GM18907 (cell line): ENCODE results near the gene AFDN.

Experiments
- ATAC-seq: cut with Tn5 transposase; IDR thresholded peaks from one replicate; pipeline ENCODE4 v1.9.1; 2021; ENCODE audit warnings: mild to moderate bottlenecking, moderate library complexity; ENCODE audit not compliant: unreplicated experiment

The AFDN gene

DNA sequence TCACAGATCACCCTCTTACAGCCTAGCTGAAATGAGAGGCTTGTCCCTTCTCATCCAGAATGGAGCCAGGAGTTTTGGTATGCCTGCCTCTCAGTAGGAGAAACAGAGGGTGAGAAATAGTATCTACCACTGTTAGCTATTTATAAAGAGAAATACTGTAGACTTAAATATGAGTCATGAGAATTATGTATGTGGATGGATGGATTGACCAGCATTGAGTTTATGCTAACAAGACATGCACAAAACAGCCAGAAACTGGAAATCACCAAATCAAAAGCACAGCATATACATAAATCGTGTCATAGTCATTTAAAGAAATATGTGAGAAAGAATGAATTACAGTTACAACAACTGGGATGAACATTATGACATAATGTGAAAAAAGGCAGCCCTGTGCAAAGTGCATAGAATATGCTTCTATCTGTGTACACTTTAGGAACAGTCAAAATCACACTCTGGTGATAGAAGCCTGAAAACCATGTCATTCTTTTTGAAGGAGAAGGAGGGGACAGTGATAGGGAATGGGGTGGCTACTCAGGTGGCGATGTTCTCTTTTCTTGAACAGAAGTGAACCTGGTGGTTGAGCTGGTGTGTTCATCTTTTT lies 90.9 kb downstream of the AFDN start:
- no peak for ATAC-seq

DNA sequence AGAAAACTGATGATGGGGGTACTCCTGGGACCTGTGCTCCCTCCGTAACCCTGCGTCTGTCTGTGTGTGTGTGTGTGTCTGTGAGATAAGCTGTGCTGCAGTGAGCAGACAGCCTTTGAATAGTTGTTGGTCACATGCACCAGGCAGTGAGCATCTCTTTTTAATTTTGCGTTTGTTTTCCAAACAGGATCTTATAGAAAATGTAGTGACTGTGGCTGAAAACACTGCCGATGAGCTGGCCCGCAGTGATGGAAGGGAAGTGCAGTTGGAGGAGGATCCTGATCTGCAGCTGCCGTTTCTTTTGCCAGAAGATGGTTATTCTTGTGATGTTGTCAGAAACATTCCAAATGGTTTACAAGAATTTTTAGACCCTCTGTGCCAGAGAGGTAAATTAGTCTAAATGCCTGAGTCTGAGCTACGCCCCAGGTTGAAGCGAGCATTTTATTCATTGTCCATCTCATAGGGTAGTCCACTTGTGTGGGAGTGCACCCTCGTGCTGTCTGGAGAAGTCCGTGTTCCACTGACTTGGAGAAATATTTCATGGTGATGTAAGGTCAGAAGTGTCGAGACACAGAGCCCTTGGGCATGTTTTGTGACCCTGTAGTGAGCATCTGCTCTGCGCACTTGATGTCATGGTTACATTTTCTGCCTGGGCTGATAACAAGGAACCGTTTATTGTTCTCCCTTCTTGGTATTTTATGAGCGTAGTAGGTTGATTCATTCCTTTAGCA lies 92.0 kb downstream of the AFDN start:
- ATAC-seq, result no peak

DNA sequence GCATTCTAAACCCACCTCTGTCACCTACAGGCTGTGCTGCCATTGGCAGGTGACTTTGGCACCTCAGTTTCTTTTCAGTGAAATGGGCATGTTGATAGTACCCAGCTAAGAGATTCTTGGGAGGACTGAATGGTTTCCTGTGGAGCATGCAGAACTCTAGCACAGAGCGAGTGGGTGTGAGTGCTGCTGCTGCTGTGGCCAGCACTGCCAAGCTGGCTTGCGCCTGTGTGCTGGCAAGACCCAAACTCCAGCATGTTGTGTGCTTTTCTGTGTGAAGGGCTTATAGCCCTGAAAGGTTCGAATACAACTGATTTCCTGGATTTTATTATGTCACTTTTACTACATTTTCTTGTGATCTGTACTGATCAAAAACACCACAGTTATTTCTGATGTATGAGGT lies 92.6 kb downstream of the AFDN start:
- ATAC-seq, result no peak

DNA sequence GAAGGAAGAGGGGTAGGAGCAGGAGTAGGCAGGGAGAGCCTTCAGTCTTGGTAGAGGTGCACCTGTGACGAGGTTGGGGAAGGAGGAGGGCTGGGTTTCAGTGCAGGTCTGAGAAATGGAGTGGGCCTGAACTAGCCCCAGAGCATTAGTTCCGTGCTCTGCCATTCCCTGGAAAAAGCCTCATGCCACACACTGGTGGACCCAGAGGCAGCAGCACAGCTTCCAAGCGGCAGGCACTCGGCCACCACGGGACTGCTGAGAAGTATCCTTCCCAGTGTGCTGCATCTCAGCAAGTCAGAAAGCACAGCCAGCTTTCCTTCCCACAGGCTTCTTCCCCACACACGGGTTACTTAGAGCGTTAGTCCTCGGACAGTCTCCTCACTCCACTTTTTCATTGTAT lies 93.5 kb downstream of the AFDN start:
- no peak for ATAC-seq

DNA sequence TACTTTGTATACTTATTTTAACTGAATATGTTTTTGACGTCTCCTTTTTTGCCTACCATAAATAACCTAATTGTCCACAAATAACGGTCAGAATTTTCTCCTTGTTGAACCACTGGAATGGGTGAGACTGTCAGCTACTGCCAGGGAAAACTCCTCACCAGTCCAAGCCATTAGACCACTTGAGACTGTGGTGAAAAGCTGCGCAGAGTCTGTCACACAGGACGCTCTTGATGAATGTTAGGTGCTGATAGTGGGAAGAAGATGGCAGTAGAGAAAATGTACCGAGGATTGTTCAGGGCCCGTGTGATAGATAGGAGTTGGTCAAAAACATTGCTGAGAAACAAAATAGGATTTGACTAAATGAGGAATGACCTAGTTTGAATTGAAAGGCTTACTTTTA lies 95.1 kb downstream of the AFDN start:
- no peak for ATAC-seq

DNA sequence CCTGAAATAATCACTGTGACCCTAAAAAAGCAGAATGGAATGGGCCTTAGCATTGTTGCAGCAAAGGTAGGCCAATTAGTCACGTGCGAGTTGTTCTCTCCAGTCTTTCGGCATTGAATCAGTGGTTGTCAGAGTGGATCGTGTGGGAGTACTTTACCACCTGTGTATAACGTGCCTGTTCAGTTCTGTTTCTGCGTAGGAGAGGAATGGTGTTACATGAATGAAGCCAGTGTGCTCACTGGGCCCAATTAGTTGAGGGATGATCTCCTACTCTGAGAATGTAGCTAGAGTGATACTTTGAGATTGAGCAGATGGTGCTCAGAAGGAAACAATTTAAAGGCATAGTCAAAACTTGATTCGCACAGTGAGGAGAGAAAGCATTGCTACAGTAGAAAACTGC lies 98.3 kb downstream of the AFDN start:
- ATAC-seq, result no peak

DNA sequence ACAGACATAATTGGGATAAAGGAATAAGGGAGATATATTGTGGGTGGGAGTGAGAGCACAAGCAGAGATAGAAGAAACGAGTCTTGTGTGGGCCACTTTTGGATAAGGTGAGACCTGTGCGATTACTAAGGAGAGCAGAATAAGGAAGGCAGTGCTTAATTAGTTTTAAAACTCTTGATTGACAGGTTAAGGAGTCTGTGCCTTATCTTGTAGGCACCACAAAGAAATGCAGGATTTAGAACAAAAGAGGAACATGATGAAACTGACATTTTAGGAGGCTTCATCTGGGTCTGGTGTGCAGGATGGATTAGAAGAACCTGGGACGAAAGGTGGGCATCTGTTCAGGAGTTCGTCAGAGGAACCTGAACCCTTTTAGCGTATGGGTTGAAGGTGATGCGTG lies 100.5 kb downstream of the AFDN start:
- no peak for ATAC-seq

DNA sequence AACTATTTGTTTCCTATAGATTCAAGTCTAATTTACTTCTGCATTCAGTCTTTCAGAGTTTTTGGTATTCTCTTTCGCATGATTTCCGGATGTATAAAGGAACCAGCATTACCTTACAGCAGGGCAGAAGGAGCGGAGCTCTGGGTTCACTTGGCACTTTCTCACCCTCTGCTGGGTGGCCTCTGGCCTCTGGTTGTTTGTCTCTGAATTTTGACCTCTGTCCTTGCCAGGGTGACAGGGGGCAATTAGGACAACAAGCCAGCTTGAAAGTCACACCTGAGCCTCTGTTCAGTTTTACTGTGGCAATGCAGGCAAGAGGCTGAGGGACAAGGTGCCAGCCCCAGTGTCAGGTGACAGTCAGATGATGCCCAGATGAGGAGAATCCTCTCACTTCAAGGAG lies 101.4 kb downstream of the AFDN start:
- no peak for ATAC-seq

DNA sequence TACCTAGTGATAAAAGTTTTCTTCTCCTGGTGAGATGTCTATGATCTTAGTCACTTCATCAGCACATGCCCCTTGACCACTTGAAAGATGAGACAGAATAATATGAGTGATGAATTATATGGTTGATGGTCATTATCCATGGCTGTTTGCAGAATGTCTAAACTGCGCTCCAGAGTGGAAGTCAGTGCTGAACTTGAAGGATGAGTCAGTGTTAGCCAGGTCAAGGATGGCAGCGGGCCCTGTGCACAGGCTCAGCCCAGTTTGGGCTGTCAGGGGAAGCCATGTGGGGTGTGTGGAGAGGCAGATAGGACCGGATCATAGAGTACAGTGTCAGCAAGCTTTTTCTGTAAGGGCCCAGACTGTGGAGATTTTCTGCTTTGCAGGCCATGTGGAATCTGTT lies 103.6 kb downstream of the AFDN start:
- ATAC-seq, result no peak

DNA sequence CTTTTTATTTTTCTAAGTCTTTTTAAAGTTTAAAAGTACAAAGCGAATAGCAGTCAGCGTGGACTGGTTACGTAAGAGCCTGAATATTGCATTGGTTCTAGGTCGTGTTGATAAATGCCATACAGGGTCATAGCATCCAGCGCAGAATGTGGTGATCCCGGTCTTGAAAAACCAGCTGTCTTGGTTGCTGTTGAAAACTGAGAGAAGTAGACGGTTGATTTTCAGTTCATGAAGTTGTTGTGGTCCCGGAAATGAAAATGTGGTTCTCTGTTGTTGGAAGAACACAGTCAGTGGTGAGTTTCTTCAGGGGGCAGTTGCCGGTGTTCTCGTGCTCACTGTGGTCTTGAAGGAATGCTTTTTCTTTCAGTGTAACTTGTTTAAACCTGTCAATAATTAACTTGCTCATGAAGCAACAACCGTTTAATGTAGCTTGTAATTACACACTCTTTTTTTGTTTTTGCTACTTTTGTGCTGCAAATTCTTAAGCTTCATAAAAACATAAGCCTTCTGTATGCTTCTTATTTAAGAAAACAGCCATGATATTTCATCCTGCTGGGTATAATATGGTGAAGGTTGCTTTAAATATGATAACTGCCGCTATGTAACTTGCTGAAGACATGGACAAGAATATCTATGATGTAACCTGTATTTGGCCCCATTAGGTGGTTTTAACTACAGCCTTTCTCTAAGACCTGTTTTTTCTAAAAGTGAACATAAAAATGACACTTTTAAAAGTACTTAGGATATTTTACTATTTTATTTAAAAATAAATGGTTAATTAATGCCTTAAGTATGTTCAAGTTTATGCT lies 106.0 kb downstream of the AFDN start:
- ATAC-seq, result no peak

DNA sequence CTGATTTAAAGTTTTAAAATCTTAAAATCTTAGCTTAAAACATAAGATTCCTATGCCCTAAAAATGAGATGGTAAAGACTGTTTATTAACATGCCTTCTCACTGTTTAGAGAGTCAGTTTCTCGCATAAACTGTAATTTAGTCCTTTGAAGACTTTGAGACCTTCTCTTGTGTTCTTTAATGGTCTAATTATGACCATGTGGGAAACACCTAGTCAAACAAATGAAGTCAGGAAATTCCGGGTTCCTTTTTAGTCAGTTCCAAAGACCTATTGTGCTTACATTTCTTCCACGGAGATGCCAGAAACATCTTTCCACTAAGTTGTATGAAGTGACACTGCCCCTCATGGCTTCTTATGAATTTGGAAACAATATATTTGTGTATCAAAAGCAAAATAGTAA lies 106.6 kb downstream of the AFDN start:
- ATAC-seq, result no peak

DNA sequence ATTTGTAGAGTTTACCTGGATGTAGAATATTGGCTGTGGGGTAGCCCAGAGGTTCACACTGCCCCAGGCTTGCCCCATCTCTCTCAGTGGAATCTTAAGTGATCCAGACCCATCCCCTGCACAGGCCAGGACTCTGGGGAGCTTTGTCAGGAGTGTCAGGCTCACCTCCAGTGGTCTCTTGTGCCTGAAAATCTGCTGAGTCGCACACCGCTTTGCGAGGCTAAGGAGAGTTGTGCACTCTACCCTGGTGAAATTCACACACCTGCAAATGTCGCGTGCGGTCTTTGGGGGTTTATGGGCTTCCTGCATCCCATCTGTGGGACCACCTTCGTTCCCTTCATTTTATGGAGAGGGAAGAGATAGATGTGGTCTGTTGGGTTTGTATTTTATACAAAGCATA lies 107.1 kb downstream of the AFDN start:
- ATAC-seq, result no peak

DNA sequence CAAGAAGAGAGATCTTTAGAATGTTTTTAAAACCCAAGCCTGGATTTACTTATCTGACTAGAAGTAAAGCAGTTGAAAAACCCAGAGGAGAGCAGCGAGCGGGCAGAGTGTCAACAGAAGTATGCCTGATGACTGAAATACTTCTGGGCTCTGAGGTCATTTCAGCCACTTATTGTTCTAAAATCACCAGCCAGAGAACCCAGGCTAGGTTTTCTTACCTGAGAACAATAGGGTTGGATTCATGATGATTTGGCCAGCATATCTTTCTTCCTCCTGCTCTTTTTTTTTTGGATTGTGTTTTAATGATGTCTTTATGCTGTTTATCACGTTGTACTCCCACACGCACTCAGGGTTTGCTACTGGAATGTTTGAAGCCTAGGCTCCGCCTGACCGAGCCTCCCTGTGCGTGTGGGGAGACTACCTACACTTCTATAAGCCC lies 107.7 kb downstream of the AFDN start:
- no peak for ATAC-seq

DNA sequence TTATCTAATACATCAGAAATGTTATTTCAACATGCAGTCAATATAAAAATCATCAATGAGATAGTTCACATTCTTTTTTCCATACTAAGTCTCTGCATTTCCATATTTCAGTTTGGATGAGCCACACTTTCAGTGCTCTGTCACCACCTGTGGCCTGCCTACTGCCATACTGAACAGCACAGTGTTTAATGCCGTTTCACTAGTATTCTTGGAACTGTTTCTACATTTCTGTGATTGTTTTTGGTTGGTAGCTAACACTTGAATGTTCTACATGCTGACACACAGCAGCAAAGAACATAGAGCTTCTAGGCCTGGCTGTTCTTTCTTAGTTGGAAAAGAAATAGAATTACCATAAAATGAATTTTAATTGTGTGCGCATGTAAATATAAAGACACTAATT lies 109.3 kb downstream of the AFDN start:
- no peak for ATAC-seq

DNA sequence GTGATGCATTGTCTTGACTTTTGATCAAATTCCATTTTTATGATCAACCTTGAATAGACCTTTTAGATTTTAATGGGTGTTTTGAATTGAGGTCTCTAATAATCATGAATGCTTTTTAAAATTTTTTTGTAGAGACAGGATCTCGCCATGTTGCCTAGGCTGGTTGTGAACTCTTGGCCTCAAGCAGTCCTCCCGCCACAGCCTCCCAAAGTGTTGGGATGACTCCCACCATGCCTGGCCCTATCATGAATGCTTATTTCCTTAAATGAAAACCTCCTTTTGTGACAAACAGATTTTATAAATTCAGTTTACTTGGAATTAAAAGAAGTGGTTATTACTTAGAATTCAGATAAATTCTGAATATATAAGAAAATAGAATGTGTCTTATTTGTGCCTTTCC lies 110.6 kb downstream of the AFDN start:
- ATAC-seq, result no peak

DNA sequence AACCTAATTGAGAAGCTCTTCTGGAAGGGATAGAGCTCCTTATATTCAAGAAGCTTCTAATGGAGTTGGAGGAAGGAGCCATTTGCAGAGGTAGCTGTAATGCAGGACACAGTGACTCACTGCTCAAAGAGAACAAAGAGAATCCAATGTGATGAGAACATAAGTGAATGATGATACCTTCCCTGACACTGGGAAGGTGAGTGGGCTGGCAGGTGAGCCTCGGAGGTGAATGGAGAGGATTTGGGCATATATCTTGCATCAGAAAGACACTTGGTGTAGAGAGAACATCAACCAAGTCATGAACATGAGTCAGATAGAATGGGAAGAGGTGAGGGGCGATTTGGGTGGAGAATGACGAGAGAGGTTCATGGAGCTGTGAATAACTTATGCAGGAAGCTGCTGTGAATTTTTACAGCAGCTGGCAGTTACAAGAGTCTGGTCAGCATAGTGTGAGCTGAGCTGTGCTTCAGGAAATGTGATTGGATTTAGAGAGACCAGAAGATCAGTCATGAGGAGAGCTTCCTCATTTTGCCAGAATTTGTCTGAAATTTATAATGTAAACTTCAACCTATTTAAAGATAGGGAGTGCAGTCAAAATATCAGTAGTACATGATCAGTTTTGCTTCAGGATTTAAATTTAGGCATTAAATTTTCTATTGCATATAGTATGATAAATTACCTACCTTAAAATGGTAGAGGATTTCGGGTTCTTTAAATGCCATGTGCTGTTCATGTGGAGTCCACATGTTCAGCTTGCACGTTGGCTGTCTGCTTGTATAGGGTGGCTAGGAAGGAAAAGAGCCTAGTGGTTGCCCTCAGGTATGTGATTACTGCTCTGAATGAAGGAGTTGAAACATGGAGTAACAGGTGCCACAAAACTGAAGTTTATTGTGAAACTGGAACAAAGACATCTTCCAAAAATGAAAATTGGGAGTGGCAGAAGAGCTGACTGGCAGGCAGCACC lies 111.5 kb downstream of the AFDN start:
- no peak for ATAC-seq

DNA sequence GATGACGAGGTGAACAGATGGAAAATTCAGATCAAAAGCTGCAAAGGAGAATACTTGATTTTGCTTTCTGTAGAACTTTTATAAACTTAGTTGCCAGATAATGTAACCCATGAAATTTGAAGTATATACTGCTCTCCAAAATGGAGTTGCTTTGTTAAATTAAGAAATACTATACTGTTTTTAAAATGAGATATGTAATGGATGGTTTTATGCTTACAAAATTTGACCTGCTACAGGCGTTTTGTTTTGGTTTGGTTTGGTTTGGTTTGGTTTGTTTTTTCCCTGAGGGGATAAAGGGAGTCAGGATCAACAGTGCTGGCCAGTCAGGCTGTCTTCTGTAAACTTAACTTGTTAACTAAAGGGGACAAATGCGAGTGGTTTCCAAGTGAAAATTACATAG lies 115.1 kb downstream of the AFDN start:
- no peak for ATAC-seq

DNA sequence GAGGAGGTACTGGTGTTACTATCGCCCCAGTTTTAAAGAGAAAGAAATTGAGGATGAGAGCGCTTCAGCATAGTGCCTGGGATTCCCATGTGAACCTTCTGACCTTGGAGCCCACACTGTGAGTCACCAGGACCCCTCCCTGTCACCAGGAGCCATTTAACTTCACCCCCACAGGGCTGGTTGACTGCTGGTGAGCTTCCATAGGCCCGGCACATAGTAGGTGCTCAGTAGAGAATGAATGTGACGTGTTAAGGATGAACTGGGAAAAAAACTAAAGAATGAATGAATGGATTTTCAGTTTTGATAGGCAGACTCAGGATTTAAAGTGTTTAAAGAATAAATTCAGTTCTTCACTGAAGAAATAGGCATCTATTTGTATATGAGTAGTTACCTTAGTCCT lies 117.4 kb downstream of the AFDN start:
- ATAC-seq, result no peak

DNA sequence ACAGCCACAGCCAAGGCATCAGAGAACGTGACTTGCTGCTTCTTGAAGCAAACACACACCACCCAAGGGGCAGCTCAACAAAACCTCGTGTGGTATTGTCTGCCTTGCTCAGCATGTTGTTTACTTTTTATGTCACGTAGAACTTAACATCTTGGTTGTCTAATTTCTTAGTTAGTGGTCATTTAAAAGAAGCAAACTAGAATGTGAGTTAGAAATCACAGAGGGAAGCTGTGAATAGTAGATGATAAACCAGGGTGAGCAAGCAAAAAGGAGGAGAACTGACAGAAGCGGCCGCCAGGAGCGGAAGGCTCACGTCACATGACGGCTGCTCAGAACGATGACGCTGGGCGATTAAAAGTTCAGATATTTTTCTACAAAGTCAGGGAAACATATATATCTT lies 119.3 kb downstream of the AFDN start:
- ATAC-seq, result no peak

DNA sequence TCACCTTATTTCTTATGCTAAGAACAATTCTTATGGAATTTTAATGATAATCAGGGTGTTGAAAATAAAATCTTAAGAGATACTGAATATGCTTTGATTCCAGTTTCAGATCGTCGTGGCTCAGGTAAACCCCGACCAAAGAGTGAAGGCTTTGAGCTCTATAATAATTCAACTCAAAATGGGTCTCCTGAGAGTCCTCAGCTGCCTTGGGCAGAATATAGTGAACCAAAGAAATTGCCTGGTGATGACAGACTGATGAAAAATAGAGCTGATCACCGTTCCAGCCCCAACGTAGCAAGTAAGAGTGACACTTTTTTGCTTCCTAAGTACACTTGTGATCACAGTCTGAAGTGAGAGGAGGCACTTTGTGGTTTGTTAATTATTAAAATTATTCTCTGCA lies 119.9 kb downstream of the AFDN start:
- ATAC-seq, result no peak

DNA sequence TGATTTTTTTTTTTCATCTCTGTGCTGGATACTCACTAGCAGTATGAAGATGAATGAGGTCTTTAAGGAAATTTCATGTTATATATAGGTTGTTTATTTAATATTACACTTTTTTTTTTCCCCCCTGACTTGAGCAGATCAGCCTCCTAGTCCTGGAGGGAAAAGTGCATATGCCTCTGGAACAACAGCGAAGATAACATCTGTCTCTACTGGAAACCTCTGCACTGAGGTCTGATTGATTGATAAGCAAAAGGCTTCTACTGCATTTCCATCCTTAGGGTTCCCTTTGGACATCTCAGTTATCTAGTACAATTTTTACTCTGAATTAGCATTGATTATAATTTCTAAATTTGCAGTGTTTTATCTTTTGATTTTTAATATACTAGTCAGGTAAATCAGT lies 121.0 kb downstream of the AFDN start:
- no peak for ATAC-seq
